Stimulated activated CD4-positive, alpha-beta T cell treated with anti-CD3 and anti-CD28 coated beads, Interleukin-12 subunit alpha, Interleukin-12 subunit beta, amount 100 ng/mL, for 4 hours (primary cell): ENCODE measurements around the gene FAM131C.
A peak's percentile ranks its signal among the peaks of the same experiment; 100 is the strongest.
"Not testable (repeated sequence)": the region's sequence is repeated elsewhere in the genome, so short reads cannot be mapped to it uniquely, and the experiment has no call there.

Experiments used
- DNase-seq: peaks from one replicate; pipeline ENCODE4 v3.0.0-alpha.2; 2020

The FAM131C gene

GRCh38 chr1:16057314-16057915 lies 16.0 kb downstream of the FAM131C start:
- DNase-seq = not testable (repeated sequence)

GRCh38 chr1:16056521-16056912 lies 16.9 kb downstream of the FAM131C start:
- DNase-seq = not testable (repeated sequence)

GRCh38 chr1:16055613-16056520 lies 17.6 kb downstream of the FAM131C start:
- DNase-seq = peak; percentile 87

GRCh38 chr1:16054598-16055540 lies 18.6 kb downstream of the FAM131C start:
- DNase-seq = no peak

DNA sequence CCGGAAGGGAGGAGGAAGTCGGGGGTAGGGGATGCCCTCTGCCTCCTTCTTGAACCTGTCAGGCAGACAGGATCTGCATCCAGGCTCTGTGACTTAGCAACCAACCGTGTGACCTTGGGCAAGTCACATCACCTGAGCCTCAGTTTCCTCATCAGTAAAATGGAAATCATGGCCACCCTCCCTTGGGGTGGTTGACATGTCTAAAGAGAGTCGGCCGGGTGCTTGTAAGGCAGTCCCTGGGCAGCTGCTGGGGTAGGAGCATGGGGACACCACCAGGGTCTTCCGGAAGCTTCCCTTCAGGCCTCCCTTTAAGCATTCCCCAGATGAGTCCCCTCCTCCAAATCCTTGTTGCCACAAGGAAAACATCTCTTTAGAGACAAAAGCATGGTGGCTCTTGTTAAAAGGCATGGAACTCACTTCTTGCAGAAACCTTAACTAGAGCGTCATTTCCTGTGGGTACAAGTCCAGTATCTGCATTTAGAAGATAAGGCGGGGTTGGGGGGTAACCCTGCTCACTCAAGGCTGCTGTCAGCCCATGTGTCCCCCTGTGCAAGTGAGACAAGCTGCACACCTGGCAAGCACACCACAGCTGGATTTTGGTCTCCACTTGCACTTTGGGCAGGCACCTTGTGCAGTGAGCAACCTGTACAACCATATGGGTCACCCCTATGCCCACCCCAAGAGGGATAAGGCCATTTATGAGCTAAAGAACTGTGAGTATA lies 19.5 kb downstream of the FAM131C start:
- DNase-seq = no peak

DNA sequence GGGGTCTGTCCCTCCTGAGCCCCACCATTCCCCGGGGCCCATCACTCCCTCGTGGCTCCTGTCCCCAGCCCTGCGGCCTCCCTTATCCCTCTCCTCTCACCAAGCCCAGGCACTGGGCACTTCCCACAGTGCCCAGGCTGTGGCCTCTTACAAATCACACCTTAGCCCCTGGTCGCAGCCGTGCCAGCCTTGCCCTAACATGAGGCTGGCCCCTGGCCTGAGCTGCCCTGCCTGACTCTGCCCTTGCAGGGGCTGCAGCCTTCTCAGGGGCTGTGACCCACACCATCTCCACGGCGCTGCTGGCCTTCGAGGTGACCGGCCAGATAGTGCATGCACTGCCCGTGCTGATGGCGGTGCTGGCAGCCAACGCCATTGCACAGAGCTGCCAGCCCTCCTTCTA lies 21.5 kb downstream of the FAM131C start:
- DNase-seq = not testable (repeated sequence)

- no peak for DNase-seq
These were observed 22.4 kb downstream of the FAM131C start for GRCh38 chr1:16051039-16051438.

DNA sequence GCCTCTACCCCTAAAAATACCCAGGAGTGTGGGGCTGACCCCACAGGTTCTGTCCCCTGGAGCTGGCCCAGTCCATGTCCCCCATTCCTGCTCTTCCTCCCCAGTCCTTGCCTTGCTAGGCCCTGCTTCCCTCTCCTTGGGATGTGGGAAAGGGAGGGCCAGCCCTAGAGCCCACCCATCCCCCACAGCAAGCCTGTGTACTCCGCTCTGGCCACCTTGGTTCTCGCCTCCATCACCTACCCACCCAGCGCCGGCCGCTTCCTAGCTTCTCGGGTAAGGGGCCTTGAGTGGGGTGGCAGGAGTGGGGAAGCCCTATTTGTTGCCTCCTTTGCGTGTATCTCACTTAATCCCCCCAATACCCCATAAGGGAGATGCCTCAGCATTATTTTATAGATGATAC lies 23.1 kb downstream of the FAM131C start:
- DNase-seq = no peak

- peak; percentile 36 for DNase-seq
These were observed 24.8 kb downstream of the FAM131C start for GRCh38 chr1:16048573-16049189.

DNA sequence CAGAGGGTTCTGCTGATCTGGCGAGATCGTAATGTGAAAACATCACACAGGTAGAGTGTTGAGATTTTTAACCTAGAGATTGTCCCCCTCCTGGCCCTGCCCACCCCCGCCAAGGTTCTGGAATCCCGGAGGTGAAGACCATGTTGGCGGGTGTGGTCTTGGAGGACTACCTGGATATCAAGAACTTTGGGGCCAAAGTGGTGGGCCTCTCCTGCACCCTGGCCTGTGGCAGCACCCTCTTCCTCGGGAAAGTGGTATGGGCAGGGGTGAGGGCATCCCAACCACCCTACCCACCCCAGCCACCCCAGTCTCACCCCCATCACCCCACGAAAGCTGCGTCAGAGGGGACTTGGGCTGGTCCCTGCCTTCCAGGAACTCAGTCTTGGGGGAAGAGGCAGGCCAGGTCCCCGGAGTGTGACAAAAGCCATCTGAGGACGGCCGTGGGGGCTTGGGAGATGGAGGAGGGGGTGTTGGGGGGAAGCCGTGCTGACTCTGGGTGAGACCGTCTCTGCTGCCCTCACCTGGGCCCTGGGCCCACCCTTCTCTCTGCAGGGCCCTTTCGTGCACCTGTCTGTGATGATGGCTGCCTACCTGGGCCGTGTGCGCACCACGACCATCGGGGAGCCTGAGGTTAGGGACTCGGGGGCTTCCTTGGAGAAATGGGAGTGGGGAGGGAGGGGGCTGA lies 25.5 kb downstream of the FAM131C start:
- DNase-seq = no peak

GRCh38 chr1:16046842-16047241 lies 26.6 kb downstream of the FAM131C start:
- DNase-seq = no peak

DNA sequence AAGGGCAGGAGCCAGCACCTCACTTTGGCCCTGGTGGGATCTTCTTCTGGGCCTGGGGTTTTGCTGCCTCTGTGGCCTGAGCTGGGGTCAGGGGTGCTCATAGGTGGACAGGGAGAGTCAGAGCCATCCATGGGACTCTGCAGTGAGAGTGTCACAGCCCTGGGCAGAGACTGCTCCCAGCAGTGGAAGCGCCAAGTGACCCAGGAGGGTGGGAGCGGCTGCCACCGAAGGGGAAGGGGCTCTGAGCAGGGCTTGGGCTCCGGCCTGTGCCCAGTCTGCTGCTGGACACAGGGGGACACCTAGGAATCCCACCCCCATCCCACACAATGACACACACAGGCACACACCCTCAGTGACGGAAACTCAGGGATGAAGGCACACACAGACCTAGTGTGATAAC lies 29.5 kb downstream of the FAM131C start:
- no peak for DNase-seq

GRCh38 chr1:16043521-16043920 lies 29.9 kb downstream of the FAM131C start, which contains the start of gene CLCNKB:
CLCNKB (plus strand) TSS chr1:16043782; CDS start chr1:16044493, 711 bp downstream.
- DNase-seq = no peak

GRCh38 chr1:16042654-16043053 lies 30.8 kb downstream of the FAM131C start:
- DNase-seq = not testable (repeated sequence)

DNA sequence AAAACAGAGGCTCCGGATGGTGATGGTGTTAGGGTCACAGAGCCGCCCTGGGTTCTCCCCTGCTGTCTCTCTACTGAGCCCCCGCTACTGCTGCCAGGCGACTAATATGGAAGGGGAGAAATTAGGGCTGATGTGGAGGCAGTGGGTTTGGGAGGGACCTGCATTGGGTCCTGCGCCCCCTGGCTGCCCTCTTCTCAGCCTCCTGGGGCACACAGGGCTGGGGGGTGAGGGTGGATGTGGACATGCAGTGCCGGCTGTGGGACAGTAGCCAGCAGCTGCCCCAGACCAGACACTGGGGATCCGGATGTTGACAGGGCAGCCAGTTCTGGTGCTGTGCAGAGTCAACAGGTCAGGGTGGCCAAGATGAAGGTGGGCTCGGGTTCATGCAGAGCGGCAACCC lies 31.4 kb downstream of the FAM131C start:
- DNase-seq = no peak

- no peak for DNase-seq
These were observed 32.3 kb downstream of the FAM131C start for GRCh38 chr1:16041200-16041599.

GRCh38 chr1:16039871-16040270 lies 33.6 kb downstream of the FAM131C start:
- not testable (repeated sequence) for DNase-seq

DNA sequence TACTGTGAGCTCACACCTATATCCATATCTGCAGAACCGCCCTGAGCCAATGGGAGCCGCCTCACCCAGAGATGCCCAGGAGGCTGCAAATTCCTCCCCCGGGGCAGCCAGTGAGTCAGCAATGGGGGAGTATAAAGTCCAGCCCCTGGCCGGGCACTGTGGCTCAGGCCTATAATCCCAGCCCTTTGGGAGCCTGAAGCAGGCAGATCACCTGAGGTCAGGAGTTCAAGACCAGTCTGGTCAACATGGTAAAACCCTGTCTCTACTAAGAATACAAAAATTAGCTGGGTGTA lies 34.9 kb downstream of the FAM131C start:
- no peak for DNase-seq

DNA sequence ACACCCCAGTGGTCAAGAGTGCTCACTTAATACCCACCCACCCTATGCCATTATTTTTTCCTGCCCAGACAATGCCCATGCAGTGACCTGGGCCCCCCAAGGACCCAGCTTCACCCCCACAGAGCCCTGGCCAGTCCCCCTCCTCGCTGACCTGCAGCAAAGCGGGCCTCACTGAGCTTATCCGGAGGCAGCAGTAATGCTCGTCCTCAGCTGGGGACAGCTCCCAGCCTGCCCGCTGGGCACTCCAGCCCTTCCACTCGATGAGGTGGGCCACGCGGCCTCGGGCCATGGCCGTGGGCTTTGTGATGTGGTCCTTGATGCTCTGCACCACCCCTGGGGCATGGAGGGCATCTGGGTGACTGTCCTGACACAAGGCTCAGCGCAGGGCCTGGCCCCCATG lies 37.0 kb downstream of the FAM131C start:
- DNase-seq = not testable (repeated sequence)

DNA sequence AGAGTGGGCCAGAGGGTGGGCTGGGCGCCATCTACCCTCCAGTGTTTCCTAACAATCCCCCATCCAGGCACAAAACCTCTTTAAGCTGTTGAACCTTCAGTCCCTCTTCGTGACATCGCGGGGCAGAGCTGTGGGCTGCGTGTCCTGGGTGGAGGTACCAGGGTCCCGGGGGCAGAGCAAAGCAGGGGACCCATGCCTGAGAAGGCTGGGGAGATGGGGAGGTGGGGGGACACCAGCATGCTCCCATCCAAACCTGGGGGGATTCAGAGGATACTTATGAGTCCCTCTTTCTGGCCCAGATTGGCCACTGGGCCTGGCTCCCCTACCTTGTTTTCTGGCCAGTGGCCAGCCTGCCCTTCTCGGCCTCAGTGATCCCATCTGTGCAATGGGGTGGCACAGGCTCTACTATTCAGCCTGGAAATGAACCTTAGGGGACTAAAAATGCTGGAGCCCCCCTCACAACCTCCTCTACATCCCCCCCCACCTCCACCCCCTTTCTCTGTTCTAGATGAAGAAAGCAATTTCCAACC lies 40.3 kb downstream of the FAM131C start:
- not testable (repeated sequence) for DNase-seq
